Glomerular visceral epithelial cell (primary cell): Measurements from ENCODE around the gene BRINP3.
"Not testable (repeated sequence)": the region's sequence is repeated elsewhere in the genome, so short reads cannot be mapped to it uniquely, and the experiment has no call there.

Source experiments
- DNase-seq: peaks from one replicate; pipeline ENCODE4 v3.0.0-alpha.2; 2016; ENCODE audit errors: extremely low spot score

The BRINP3 gene

GRCh38 chr1:190179817-190180216, 297.8 kb downstream of the BRINP3 start:
- no peak for DNase-seq

DNA sequence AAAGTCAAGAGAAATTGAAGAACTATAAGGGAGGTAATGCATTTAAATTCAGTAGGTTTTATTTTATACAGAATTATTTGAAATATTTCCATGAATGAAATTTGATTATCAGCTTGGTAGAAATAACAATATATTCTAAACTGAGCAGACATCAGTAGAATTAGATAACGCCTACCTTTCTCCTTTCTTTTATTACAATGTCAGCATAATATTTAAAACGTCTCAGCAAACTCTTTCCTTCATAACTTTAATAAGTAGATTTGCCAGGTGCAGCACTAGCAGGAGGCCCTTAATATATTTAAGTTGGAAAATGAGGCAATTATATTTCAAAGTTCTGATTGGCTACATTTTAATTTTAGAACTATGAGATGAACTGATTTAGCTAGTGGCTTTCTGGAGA, 298.8 kb downstream of the BRINP3 start:
- no peak for DNase-seq

DNA sequence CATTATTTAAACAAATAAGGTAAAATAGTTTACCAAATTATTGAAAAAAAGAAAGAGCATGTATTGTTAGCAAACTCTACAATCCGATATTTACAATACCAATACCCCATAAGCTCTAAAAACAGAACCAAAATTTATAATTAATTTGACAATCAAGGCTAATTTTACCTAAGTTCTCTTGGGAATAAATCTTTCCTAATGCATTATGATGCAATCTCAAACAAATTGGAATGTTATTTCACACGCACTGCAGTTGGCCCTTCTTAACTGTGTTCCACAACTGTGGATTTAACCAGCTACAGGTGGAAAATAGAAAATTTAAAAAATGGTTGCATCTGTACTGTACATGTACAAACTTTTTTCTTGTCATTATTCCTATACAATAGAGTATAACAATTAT, 300.1 kb downstream of the BRINP3 start:
- DNase-seq = no peak

DNA sequence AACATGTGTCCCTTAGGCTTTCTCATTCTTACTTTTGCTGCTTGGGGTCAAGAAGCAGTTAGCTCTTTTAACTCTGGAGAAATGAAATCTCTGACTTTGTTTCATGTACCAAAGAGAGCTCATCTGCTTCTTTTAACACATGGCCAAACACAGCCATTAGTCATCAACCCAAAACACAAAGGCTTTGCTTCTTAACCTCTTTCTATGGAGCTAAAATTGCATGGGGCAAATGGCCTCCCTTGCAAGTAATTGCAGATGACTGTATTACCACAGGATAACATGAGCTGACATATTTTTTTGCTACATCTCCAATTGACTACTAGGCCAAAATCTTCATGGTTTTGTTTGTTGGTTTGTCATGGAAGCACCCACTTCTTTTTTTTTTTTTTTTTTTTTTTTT, 300.9 kb downstream of the BRINP3 start:
- peak; percentile 9 for DNase-seq

GRCh38 chr1:190175320-190175719, 302.3 kb downstream of the BRINP3 start:
- no peak for DNase-seq

GRCh38 chr1:190172651-190173430, 304.8 kb downstream of the BRINP3 start:
- DNase-seq = no peak

DNA sequence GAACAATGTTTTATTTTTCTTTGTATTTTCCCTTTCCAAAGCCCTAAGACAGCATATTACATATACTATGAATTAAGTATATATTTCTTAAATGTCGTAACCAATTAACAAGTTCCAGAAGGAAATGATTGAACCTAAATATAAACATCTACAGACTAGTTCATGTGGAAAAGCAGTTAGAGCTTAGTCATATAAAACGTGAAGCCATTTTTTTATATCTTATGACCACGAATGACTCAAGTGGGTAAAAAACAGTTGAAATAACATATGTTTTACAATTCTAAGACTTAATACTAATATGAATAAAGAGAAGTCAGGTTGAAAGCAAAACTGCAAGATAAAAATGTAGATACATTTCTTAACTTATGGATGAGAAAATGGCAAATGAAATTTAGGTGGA, 307.3 kb downstream of the BRINP3 start:
- peak; percentile 10 for DNase-seq

GRCh38 chr1:190169311-190170067, 308.2 kb downstream of the BRINP3 start:
- peak; percentile 36 for DNase-seq

DNA sequence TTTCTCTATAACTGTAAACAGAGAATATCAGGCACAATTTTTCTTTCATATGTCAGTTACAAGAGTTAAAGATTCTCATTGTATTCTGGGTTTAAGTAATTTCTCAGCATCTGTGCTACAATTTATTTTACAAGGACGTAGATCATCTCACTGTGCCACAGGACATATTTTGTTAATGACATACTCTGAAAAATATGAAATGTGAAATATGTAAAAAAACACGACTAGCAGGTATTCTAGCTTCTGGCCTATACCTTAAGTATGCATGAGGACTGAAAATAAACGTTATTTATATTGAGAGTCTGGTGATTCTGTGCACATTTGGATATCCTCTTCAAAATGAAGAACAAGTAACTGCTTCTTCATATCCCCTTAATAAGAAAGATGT, 308.8 kb downstream of the BRINP3 start:
- no peak for DNase-seq

DNA sequence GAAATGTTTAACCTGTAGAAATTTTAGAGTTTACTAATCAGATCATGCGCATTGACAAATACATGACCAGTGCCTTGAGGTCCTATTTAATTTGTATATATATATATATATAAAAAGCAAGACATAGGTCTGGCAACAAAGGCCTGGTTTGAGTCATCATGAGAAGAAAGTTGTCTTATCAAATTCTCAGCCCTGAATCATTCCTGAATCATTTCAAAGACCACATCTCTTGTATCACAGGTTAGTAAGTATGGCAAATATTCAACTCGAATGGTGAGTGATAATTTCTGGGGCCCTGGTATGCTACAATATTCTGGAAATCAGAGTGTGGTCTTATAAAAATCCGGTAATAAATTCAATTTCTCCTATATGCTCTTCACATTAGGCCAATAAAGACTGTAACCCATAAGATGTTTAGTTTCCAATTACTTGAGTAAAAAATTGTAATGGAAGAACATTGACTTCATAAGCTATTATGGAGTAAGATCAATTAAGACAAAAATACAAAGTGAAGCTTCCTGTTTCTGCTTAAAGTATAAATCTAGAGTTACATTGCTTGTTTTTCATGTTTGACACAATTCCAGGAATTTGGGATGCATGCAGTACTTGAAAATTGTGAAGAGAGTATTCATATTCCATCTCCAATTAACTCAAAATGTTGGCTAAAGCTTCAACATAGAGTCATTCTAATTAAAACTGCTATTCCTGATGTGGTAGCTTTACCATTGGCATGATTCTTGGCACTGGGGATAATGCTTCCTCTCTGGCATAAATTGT, 309.4 kb downstream of the BRINP3 start:
- peak; percentile 66 for DNase-seq

DNA sequence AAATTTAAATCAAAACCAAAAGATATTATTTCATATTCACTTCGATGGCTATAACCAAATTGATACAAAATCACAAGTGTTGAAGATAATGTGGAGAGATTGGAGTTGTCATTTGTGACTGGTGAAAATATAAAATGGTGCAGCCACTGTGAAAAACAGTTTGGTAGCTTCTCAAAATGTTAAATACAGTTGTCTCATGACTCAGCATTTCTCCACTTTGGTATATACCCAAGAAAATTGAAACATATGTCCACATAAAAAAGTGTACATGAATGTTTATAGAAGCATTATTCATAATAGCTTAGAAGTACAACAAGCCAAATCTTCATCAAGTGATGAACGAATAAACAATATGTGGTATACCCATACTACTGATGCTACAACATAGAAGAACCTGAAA, 318.5 kb downstream of the BRINP3 start:
- DNase-seq = no peak

- DNase-seq = no peak
Measured at GRCh38 chr1:190154744-190155143, 322.9 kb downstream of the BRINP3 start.

- no peak for DNase-seq
Measured at GRCh38 chr1:190147616-190148015, 330.0 kb downstream of the BRINP3 start.

- DNase-seq = peak; percentile 30
Measured at GRCh38 chr1:190144650-190145049, 333.0 kb downstream of the BRINP3 start.

DNA sequence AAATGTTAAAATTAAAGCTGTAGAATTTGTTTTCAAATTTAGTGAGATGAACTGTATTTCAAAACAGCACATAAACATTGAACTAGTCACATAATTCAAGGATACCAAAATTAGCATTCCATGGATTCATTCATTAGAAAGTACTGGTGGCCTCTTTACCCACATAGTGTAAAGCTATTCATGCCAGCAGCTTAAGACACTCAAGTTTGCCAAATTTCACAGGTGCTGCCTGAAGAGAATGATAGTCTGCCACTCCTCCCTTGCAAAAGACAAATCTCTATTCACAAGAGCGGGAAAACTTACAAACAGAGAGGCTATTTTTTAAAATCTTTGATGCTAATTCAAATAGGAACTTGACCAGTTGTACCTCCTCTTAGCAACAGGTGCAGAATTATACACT, 337.0 kb downstream of the BRINP3 start:
- peak; percentile 4 for DNase-seq

GRCh38 chr1:190138702-190139101, 339.0 kb downstream of the BRINP3 start:
- DNase-seq = no peak

GRCh38 chr1:190138266-190138665, 339.4 kb downstream of the BRINP3 start:
- no peak for DNase-seq

GRCh38 chr1:190129366-190129765, 348.3 kb downstream of the BRINP3 start:
- no peak for DNase-seq

DNA sequence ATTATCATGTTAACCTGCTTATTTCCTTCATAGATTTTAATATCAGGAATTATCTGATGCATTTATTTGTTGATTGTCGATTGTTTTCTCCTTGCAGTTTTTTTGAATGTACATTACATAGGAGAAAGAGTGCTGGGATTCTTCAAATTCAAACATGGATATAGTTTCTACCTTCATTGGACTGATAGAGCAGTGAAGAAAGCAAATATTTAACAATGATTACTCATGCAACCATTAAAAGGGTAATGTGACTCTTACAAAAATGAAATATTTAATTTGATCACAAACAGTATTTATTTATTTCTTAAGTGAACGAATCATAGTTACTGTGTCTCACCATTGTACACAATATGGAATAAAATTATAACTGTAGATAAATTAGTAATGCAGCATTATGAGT, 350.9 kb downstream of the BRINP3 start:
- no peak for DNase-seq

DNA sequence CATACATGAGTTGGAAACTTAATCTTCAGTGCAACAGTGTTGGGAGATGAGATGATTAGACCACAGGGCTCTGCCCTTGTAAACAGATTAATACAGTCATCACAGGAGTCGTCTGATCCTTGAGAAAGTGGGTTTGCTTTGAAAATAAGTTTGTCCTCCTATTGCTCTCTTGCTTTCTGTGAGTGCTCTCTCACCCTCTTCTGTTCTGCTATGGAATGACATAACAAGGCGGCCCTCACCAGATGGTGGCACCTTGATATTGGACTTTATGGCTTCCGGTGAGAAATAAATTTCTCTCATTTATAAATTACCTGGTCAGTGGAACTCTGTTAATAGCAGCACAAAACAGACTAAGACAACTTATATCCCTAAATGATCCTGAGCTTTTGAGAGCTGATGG, 353.6 kb downstream of the BRINP3 start:
- no peak for DNase-seq

DNA sequence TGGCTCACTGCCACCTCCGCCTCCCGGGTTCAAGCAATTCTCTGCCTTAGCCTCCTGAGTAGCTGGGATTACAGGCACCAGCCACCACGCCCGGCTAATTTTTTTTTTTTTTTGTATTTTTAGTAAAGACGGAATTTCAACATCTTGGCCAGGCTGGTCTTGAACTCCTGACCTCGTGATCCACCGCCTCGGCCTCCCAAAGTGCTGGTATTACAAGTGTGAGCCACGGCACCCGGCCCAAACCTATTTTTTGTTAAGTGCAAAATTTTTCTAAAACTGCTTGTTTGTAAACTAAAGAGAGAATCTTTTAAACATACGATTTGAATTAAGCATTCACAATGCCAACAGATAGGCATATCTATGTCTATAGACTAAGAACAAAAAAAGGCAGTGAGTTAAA, 357.1 kb downstream of the BRINP3 start:
- DNase-seq = not testable (repeated sequence)

GRCh38 chr1:190119683-190120082, 358.0 kb downstream of the BRINP3 start:
- no peak for DNase-seq

DNA sequence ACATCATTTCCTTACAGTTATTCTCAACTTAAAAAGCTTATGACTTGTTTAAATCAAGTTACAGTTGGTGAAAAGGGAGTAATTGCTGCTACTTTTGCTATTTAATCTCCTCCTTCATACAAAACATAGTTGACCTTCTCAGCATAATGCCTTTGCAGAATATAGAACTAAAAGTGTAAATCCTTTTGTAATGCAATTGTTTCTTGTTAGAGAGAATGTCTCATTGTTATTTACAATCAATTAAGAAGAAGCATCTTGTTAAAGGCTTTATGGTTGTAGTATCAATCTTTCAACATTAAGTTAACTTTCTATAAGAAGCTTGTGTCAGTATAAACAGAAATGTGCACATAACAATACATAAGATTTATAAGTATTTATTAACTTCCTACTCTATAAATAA, 360.7 kb downstream of the BRINP3 start:
- DNase-seq = no peak
